Transverse colon (tissue), 3 donors: ENCODE data around the gene ADAM12.

Experiments used
- CTCF ChIP-seq, 5 experiments: fragments of 200-600 bp in 3 of 5; fragments of 450-650 bp in 2 of 5; sonication (generic) in 3 of 5; IDR thresholded peaks; 1 replicate in 2 of 5; 2 replicates in 3 of 5; pipeline ENCODE4 v1.5.1; 2016 to 2017; ENCODE audit warnings: antibody characterized with exemption in 5 of 5, inconsistent platforms in 3 of 5, mild to moderate bottlenecking in 2 of 5, moderate library complexity in 1 of 5
- EP300 ChIP-seq: sonication (generic); formaldehyde crosslinking; IDR thresholded peaks from one replicate; pipeline ENCODE4 v1.6.1; 2017; ENCODE audit warnings: antibody characterized with exemption, low read depth
- POLR2A ChIP-seq: fragments of 450-650 bp; IDR thresholded peaks from one replicate; pipeline ENCODE4 v1.6.1; 2016; ENCODE audit warnings: antibody characterized with exemption, mild to moderate bottlenecking, moderate library complexity

GRCh38 chr10:126137562-126138221 lies 250.6 kb downstream of the ADAM12 start:
- TF ChIP-seq POLR2A, result no peak
- TF ChIP-seq CTCF (IDR thresholded peaks at IDR 0.05), result no peak
- no peak for TF ChIP-seq EP300
